Hematopoietic multipotent progenitor cell treated with erythropoietin and hydrocortisone succinate and interleukin-3 and kit ligand, for 17 days (in vitro differentiated cells): ENCODE results near the gene CELF2.

ENCODE experiments used
- DNase-seq: peaks from one replicate; pipeline ENCODE4 v3.0.0-alpha.2; 2015; ENCODE audit warnings: low spot score

Gene CELF2

DNA sequence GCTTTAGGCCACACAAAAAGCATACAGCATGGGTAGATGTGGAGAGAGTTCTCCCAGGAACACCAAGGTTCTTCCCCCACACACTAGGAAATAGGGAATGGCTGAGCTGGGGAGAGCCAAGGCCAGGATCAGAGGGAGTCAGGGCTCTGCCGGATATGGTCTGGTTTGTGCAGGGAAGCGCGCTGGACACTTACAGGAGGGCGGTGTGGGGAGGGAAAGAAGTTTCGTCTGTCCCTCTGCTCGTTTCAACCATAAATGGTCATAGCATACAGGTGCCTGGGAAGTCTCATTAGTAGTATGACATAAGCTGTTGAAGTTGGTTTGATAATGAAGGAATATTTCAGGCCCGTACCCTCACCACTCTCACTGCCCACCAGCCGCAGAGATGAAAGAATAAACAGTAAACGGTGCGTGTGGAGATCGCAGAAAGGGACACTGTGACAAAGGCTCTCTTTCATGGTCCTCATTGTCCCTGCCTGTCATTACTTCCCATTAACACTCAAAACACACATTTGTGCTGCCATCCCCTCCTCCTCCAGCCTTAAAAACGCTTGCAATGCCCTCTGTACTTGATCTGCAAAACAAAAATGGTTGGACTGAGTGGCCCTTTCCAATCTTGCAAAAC is 207.2 kb downstream of the CELF2 start:
- DNase-seq: no peak

DNA sequence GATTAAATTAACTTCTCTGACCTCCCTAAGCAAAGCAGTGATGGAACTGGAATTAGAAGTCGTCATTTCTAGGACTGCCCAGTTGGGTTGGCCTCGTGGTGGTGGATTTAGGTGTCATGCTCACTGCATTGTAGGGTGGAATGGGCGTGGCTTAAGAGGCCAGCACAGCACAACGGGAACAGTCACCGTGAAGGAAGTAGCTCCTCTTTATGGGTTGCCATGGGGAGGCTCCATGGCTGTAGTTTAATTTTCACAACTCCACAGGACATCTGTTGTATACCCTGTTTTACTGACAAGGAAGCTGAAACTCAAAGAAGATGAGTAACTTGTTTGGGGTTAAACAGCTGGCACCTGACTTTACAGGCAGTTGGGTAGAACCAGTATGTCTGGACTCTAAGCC is 208.3 kb downstream of the CELF2 start:
- no peak for DNase-seq

DNA sequence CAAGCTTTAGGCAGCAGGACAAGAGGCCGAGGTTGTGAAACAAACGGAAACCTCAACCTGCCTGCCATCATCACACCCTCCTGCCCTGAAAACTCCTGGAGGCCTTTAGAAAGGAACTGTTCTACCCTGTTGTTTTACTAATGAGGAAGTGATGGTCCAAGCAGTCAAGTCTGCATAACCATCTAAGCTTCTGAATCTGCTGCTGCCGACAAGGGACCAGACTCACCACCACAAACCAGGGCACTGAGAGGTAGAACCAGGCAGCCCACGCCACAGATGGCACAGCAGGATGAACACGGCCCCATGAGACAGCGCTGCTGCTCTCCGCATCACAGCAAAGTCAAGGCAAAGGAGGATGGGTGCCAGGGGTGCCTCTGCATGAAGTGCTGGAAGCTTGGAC is 209.4 kb downstream of the CELF2 start:
- no peak for DNase-seq

DNA sequence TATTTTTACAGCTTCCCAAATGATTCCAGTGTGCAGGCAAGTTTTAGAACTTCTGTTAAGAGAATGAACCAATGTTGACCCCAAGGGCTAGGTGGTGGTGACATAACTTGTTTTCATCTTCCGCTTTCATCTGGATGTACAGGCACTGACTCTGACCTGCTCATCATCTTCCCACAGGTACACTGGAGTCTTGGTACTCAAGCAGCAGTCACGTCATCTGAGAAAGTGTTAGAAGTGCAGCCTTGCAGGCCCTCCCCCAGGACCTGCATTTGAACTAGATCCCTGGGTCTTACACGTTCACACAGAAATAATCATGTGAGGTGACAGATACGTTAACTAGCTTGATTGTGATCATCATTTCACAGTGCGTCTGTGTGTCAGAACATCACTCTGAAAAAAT is 212.2 kb downstream of the CELF2 start:
- no peak for DNase-seq

DNA sequence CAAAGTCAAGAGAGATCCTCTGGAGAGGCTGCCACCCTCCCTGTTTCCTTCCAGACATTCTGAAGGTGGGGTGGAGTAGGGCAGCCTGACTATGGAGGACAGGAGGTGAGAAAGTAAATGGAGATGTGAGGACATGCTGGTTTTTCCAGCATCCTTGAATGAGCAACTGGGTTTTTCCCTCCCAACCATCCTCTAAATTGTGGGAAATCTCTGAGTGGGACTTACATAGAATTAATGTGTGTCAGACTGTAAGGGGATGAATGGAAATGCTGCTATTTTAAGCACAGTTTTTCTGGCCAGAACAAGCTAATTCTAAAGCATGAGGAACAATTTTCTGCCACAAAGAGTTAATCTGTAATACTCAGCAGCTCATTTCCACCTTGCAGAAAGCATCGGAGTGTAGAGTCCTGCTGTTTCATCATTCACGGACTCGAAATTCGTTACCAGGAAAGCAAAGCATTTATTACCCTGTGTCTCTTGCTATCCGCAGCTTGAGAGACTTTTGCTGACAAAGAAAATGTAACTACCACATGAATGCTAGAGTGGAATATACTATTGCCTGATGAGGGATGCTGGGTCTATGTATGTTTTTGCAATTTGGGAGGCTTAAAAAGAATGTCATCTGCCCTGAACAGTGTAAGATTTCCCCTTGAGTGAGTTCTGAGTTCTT is 213.0 kb downstream of the CELF2 start:
- DNase-seq: no peak

DNA sequence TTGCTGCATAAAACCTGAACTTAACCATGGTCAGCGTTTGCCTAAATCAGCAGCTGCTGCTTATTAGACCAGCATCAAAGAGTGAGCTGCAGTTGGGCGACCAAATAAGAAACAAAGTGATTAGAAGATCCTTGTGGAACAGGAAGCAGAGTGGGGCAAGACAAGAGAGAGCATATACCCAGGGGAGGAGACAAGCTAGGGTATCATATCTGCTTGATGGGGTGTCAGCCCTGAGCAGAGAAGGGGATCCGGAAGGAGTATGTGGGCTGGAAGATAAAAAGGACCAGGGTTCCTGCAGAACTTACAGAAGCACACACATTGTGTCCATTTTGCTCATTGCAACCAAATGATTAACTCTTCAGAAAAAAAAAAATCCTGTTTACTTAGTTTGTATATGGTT is 213.6 kb downstream of the CELF2 start:
- no peak for DNase-seq

DNA sequence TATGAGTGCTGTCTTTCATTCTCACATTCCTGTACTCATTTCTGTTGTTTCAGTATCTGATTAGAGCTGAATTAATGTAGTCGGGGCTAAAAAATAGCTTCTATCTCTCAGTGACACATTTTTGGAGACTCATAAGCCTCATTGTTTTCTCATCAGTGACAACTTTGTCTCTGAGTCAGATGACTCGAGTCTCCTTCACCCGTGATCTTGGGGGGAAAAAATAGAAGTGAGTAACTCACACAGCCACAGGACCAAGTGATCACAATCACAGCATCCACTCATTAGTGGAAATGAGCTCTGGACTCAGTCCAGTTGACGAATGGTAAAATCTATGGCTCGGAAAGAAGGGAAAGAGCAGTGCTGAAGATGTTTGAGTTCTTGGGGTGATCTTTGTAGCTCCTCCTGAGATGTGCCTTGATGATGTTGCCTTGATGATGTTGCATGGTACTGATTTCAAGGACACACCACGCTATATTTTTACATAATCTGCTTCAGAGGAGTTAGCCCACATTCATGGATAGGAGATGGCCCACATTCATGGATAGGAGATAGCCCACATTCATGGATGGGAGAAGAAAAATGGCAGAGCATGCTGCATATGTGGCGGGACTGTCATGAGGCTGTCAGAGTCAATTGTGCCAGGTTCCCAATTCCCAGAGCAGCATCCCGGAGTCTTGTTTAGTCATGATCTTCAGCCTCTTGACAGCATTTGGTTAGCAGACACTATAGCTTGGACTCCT is 214.7 kb downstream of the CELF2 start:
- no peak for DNase-seq

DNA sequence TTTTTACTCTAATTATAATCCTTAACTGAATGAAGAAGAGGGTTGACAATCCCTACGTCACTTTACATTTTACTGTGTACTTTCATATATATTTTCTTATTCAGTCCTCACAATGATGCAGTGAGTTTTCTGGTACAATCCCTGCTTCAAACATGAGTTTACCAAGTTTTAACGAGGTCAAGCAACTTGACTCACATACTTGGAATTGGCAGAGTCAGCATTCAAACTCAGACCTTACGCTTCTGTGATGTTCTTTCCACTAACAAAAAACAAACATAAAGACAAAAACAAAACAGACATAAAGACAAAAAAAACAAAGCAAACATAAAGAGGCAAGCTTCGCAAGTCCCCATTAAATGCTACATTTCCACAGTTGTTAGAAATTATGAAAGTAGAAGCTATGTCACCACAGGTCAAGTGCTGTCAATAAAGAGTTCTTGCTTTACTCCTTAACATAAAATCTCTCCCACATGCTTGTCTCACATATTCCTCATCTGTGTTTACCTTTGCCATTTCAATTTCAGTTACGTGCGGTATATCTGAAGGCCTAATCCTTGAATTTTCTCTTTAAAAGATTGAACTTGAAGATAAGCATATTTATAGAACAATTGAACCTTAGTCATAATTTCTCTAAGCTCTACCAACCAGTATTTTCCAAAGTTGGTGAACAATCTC is 217.3 kb downstream of the CELF2 start:
- DNase-seq: no peak

DNA sequence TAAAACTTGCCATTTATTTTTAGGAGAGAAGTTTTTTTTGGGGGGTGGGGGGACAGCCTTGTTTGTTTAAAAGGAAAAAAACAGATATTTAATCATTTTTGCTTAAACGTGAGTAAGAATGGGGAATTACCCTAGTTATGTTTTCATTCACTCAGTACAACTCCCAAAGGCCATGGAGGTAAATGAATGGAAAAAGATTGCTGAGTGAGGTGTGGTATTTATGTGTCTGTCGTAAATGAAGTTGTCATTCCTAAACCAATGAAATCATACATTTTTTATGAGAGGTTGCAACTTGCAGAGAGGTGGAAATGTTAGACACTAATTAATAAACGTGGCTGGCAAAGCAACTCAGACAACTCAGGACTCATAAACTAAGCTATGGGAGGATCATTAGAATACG is 218.1 kb downstream of the CELF2 start:
- DNase-seq: no peak

DNA sequence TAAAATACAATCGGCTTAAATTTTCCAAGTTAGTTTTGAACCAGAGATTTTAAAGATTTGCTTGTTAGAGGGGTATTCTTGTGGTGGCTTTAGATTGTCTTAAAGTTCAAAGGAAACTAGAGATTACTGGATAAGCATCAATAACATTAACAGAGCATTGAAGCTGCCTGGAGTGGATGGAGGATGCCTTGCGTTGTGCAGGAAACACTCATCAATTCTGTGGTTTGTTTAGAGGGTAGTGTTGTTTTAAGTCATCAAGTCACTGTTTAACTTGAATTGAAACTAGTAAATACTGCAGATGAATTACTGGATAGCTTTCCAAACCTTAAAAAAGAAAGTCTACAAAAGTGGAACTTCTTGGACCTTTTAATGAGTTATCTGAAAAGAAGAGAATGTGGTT is 218.6 kb downstream of the CELF2 start:
- no peak for DNase-seq

DNA sequence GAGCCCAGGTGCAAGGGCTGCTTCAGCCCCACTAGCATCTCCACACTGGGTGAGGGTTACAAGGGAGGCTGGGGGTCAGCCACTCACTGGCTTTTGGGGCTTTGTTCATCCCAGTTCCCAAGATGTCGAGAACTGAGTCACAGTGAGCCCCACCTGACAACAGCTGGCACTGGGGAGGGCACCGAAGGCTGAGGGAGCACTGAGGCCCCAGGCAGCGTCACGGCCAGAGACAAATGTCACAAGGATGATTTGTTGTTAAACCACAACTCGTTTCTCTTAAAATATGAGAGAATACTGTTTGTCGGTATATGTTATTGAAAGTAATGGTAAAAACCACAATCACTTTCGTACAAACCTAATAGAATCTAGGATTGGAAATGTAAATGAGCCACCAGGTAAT is 219.9 kb downstream of the CELF2 start:
- DNase-seq: no peak

DNA sequence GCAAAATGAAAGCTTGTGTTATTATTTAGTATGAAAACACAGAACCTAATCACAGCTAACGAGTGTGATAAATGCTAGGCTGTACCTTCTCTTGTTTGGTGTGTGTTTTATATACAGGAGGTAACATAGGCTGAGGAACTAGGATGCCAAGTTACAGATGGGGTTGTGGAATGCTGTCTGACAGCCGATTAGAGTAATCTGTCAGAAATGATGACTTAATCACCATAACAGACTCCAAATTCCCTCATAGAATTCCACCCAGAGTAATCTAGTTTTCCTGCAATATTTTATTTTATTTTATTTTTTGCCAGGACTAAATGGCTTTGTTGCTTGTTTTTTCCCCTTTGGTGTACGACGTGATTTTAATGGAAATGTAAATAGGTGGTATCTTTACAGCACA is 221.2 kb downstream of the CELF2 start:
- DNase-seq: no peak

DNA sequence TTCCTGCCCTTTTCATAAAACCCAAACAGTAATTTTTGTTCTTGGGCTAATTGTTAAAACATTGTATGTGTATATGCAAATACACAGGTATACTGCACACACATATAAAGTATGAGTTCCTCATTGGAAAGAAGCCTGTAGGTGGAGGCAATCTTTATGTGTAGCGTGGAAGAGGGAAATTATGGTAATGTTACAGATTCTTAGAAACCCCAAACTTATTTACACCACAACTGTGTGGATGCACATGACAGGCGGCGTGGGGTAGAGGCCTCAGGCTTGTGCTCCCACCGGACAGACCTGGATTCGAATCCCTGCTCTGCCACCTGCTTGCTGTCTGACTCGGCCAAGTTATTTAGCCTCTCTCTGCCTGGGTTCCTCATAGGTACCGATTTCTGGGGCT is 223.0 kb downstream of the CELF2 start:
- no peak for DNase-seq

DNA sequence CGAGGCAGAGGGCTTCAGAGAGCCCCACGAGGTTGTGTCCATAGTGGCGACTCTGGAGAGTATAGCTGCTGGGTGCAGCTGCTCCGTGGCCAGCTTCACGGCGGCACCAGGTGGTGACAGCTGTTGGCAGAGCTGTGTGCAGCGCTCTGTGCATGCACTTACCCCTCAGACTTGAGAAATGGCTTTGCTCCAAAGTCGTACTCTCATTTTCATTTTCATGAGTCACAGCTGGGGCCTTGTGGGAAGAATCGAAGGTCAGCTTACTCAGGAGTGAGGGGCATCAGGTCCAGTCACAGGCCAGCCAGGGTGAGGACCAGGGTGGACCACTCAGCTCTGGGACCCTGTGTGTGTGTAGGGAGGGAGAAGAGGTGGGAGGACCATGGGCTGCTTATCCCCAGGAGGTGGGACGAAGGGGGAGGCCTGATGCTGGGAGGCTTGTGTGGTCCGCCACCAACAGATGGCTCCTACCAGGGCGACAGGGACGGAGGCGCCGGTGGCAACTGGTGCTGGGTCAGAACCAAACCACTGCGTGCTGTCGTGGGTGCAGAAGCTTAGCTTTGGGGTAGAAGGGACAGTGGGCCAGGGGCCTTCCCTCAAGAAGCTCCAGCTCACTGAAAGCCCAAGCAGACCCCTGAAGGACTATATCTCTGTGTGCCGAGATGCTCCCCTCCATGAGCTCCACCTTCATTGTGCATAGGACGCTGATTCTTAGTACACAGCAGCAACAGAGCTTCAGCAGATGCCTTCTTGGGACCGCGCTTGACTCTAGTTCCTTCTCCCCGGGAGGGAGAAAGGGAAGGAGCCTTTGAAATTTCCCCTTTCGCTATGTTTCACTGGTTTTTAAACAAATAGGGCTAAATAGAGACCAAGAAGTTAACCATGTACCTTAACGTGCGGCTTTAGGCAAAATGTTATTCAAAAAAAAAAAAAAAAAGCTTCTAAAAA is 225.0 kb downstream of the CELF2 start:
- DNase-seq: no peak

DNA sequence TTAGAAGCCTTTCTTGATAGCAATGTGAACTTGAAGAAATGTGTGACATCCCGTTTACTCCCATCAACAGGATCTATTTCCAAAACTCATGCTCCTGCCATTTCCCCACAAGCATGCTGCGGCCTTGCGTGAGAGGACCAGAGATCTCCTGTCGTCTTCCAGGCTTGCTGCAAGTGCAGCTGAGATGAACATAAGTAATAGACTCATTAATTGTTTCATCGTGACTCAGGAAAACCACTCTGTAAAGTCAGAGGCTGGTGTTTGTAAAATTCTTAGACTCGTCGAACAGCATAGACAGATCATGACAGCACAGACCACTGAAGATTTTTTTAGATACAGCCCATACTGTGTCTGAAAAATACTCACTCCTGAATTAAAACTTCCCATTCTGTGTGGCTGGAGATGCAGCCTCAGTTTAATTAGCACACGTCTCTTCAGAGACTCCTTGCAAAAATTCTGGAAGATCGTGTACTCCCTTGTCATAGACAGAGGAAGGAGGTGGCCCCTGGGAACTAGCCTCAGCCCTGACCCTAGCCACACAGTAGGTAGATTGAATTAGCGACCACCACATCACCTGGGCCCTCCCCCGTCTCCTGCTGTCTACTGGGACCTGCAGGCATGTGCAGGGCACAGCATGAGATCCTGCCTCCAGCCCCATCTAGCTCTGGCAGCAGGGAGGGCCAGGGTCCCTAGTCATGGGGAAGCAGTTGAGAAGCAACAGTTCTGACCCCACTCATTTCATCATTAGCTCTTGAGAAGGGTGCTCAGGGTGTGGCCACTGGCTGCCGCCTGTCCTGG is 226.0 kb downstream of the CELF2 start:
- no peak for DNase-seq

DNA sequence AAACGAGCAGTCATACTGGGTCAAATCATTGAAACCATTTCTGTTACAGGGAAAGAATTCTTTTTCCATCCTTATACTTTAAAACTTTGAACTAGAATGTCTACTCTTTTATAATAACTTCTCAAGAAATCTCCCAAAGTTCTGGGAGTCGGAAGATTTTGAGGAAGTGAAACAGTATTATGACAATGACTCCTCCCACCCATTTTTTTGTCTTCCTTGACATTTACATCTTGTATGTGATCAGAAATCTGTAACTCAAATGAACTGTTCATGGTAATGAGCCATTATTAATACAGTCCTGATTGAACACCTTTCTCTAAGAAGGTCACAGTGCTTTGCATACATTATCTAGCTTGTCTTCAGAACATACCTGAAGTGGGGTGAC is 227.4 kb downstream of the CELF2 start:
- DNase-seq: no peak

DNA sequence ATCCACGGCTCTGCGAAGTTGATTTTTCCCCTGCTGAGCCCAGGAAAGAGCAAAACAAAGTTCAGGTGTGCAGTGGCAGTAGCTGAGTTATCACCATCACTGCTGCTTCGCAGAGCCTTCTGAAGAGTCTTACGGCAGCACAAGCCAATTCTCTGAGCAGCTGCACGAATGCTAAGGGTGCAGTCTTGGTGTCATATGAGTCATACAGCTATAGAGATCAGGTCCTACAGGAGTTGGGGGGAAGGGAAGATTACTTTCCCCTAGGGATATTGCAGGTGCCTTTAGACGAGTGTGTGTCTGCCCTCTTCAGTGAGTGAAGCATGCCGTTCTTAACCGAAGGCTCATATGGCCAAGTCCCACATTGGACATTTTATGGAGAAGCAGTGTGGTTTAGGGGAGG is 227.8 kb downstream of the CELF2 start:
- DNase-seq: no peak

DNA sequence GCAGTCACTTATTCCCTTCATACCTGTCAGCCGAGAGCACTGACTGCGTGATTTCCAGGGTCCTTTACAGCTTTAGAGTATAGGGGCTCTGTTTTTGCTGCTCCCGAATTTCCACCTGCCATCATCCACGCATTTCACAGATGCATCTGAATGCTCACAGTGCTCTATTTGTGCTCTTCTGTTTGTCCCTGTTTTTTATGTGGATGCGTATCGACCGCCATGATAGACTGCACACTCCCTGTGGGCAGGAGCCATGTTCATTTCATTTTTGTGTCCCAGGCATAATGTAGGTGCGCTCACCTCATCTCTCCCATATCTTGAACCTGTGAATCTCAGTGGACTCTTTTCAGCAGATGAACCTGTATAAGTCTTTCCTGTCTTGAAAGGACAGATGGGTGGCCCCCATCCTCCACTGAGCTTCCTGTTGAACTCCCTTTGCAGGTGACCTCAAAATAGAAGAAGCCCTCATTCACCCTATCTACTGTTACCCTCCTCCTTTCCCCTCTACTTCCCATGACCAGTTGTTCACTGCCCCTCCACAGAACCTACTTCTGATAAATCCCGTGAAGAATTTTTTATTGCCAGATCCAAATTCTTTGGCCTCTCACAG is 228.4 kb downstream of the CELF2 start:
- DNase-seq: no peak

DNA sequence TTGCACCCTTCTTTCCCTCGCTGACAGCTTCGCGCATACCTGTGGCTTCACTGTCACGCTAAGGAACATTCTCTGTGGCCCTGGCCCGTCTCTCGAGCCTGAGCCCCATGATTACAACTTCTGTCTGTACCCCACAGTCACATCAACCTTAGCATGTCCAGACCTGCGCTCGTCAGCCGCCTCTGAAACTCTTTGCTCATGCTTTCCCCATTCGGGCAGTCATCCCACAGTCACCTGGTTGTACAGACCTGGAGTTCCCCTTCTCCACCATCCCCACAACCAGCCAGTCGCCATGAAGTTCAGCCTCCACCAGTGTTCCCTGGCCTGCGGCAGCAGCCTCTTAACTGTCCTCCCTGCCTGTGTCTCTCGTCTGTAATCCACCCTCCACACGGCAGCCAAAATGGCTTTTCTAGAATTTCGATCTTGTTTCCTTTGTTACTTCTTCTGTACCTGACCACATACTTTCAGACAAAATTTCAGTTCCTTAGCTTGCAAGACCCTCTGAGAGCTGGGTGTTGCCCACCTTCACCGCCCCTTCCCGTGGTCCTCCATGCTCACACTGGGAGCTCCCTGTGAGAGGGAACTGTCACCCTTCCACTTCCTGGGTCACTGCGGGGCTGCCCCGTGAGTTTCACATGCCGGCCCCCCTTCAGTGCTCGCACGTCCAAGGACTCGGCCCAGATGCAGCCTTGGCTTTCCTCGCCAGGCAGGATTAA is 229.2 kb downstream of the CELF2 start:
- DNase-seq: no peak
